Liver (tissue), 9 donors: ENCODE data around the gene C1QTNF1. TPM values are rescaled to one million over a fixed set of nuclear protein-coding genes. Genes with fewer than 3 reads are reported as not detected.

Experiments
- DNase-seq: peaks from one replicate; pipeline ENCODE4 v3.0.0-alpha.2; 2017; ENCODE audit warnings: low spot score
- H3K27ac ChIP-seq, 2 donors: one replicate each; pipeline ENCODE4 v1.7.0; 2013; ENCODE audit warnings: inconsistent platforms in 2 of 2, low read length in 2 of 2, control low read depth in 1 of 2, low read depth in 1 of 2, mild to moderate bottlenecking in 1 of 2
- H3K27me3 ChIP-seq, 4 donors: one replicate each; pipeline versions ENCODE4 v1.6.1 to v1.7.0; 2013; ENCODE audit warnings: low read length in 3 of 4, inconsistent platforms in 1 of 4, mild to moderate bottlenecking in 1 of 4, moderate library complexity in 1 of 4; ENCODE audit not compliant: control insufficient read depth in 4 of 4, insufficient read depth in 4 of 4
- H3K36me3 ChIP-seq, 4 donors: one replicate each; pipeline versions ENCODE4 v1.6.1 to v1.7.0; 2013; ENCODE audit warnings: low read length in 3 of 4, mild to moderate bottlenecking in 3 of 4, low read depth in 1 of 4, moderate library complexity in 1 of 4; ENCODE audit not compliant: control insufficient read depth in 4 of 4, insufficient read depth in 3 of 4
- H3K4me1 ChIP-seq, 4 donors: one replicate each; pipeline versions ENCODE4 v1.6.1 to v1.7.0; 2013; ENCODE audit warnings: low read length in 3 of 4, mild to moderate bottlenecking in 3 of 4, moderate library complexity in 1 of 4; ENCODE audit not compliant: control insufficient read depth in 4 of 4, insufficient read depth in 4 of 4
- H3K4me3 ChIP-seq, 3 donors: one replicate each; pipeline versions ENCODE4 v1.6.1 to v1.7.0; 2013; ENCODE audit warnings: low read length in 3 of 3, control low read depth in 1 of 3, low read depth in 1 of 3, mild to moderate bottlenecking in 1 of 3
- H3K9ac ChIP-seq, 2 donors: one replicate each; pipeline ENCODE4 v1.7.0; 2013; ENCODE audit warnings: low read length in 2 of 2, mild to moderate bottlenecking in 2 of 2, moderate library complexity in 2 of 2, control low read depth in 1 of 2, low read depth in 1 of 2
- H3K9me3 ChIP-seq, 4 donors: one replicate each; pipeline versions ENCODE4 v1.6.1 to v1.7.0; 2013; ENCODE audit warnings: low read length in 3 of 4; ENCODE audit not compliant: control insufficient read depth in 4 of 4
- EGR1 ChIP-seq, 2 donors: IDR thresholded peaks; 2 replicates each; pipeline ENCODE4 v1.6.1; 2016 to 2018; ENCODE audit warnings: antibody characterized with exemption in 2 of 2, low read depth in 2 of 2
- FOXA1 ChIP-seq: IDR thresholded peaks from 2 replicates; pipeline ENCODE4 v1.6.1; 2016; ENCODE audit warnings: antibody characterized with exemption
- FOXA2 ChIP-seq: IDR thresholded peaks from 2 replicates; pipeline ENCODE4 v1.6.1; 2016; ENCODE audit warnings: antibody characterized with exemption
- GABPA ChIP-seq, 2 donors: IDR thresholded peaks in 1 of 2; conservative IDR thresholded peaks in 1 of 2; 2 replicates each; pipeline ENCODE4 v1.6.1; 2016; ENCODE audit warnings: antibody characterized with exemption in 2 of 2, mild to moderate bottlenecking in 1 of 2, moderate library complexity in 1 of 2
- HNF4A ChIP-seq, 2 donors: conservative IDR thresholded peaks; 2 replicates each; pipeline ENCODE4 v1.6.1; 2016; ENCODE audit warnings: antibody characterized with exemption in 2 of 2, mild to moderate bottlenecking in 2 of 2
- HNF4G ChIP-seq: IDR thresholded peaks from 2 replicates; pipeline ENCODE4 v1.6.1; 2016; ENCODE audit warnings: antibody characterized with exemption
- JUND ChIP-seq, 2 donors: IDR thresholded peaks; 2 replicates each; pipeline ENCODE4 v1.6.1; 2016; ENCODE audit warnings: antibody characterized with exemption in 2 of 2
- NR2F2 ChIP-seq: IDR thresholded peaks from 2 replicates; pipeline ENCODE4 v1.6.1; 2016; ENCODE audit warnings: antibody characterized with exemption
- RAD21 ChIP-seq, 2 donors: IDR thresholded peaks; 2 replicates each; pipeline ENCODE4 v1.6.1; 2016; ENCODE audit warnings: antibody characterized with exemption in 2 of 2, mild to moderate bottlenecking in 2 of 2
- RXRA ChIP-seq, 2 donors: IDR thresholded peaks; 2 replicates each; pipeline ENCODE4 v1.6.1; 2017 to 2018; ENCODE audit warnings: antibody characterized with exemption in 2 of 2, mild to moderate bottlenecking in 1 of 2
- SP1 ChIP-seq: IDR thresholded peaks from 2 replicates; pipeline ENCODE4 v1.6.1; 2018; ENCODE audit warnings: antibody characterized with exemption, mild to moderate bottlenecking
- TAF1 ChIP-seq: conservative IDR thresholded peaks from 2 replicates; pipeline ENCODE4 v1.6.1; 2016; ENCODE audit warnings: antibody characterized with exemption, mild to moderate bottlenecking
- YY1 ChIP-seq: IDR thresholded peaks from 2 replicates; pipeline ENCODE4 v1.6.1; 2016; ENCODE audit warnings: antibody characterized with exemption, mild to moderate bottlenecking
- WGBS: extraction: QIAGEN DNeasy Blood & Tissue Kit; methylation state at CpG from one replicate; pipeline ENCODE4 v1.1.7; 2013; 5-methylcytosine and 5-hydroxymethylcytosine counted together
- polyA plus RNA-seq, 2 donors: library from polyadenylated mRNA; stranded (reverse) in 1 of 2; unstranded in 1 of 2; fragments of 200-250 nt in 1 of 2; fragments of >200 nt in 1 of 2; fragmentation: Nextera tagmentation in 1 of 2; extraction: Ambion mirVana in 1 of 2; gene quantifications; one replicate each; pipeline versions ENCODE4 v1.2.1 to v1.2.3, GENCODE V29; 2013 to 2015
- total RNA-seq, 2 donors: library from RNA; depleted of rRNA; stranded (reverse); fragments of >200 nt; gene quantifications; one replicate each; pipeline ENCODE4 v1.2.3, GENCODE V29; 2014
- TF ChIP-seq, protein P1 (sequence below): IDR thresholded peaks from 2 replicates; pipeline ENCODE4 v1.6.1; 2016; ENCODE audit warnings: antibody characterized with exemption, mild to moderate bottlenecking
- TF ChIP-seq, protein P2 (sequence below): IDR thresholded peaks from 2 replicates; pipeline ENCODE4 v1.6.1; 2016; ENCODE audit warnings: antibody characterized with exemption
- TF ChIP-seq, protein P3 (sequence below): fragments of 150-350 bp; IDR thresholded peaks from 2 replicates; pipeline ENCODE4 v1.5.1; 2017; ENCODE audit warnings: improper control_type of control experiment, low read depth, low read length; ENCODE audit not compliant: missing input control
- TF ChIP-seq, protein P4 (sequence below): IDR thresholded peaks from 2 replicates; pipeline ENCODE4 v1.6.1; 2016; ENCODE audit warnings: antibody characterized with exemption
- TF ChIP-seq, protein P5 (sequence below): IDR thresholded peaks from 2 replicates; pipeline ENCODE4 v1.6.1; 2016; ENCODE audit warnings: antibody characterized with exemption
- donor health status: healthy.
- donor health status: healthy.
- donor health status: healthy.
- donor health status: healthy.
- donor health status: healthy.

Gene C1QTNF1
- total and polyA plus RNA-seq, 4 donors, result 0.56 to 54.6 (median 16.1) TPM

DNA sequence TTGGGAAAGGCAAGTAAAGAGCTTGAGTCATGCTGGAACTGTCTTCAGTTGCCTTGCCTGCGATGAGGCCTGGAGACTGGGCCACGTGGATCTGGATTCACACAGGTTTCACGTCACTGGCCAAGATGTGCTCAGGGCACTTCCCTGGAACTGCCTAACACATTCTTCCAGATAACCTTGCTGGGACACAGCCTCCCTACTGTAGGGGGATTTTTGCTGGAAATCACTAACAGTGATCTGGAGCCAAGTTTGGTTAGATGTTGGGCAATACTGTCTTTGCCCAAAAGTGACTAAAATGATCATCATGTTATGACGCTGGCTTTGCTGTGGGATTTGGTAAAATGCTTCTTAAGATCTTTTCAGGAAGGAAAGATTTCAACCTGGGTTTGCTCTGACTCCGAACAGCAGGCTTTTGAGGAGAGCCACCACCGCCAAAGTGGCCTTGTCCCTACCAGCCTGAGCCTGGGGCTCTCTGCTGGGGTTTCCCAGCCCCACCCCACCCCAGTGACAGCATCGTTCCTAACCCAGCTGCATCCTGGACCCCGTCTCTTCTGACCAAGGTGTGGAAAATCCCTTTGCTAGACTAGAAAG lies 14.7 kb downstream of the C1QTNF1 start:
- H3K4me3 ChIP-seq, result no peak overlapping the region
- no peak overlapping the region for H3K9ac ChIP-seq
- no peak for DNase-seq
- no peaks in the 10 kb centered on the region for H3K36me3 ChIP-seq
- no peak overlapping the region for H3K27ac ChIP-seq
- no peaks in the 10 kb centered on the region for H3K4me1 ChIP-seq
- peaks cover 0 to 3% (median 0%) of the 10 kb centered on the region in 4 donors for H3K27me3 ChIP-seq
- TF ChIP-seq, protein P1, sequence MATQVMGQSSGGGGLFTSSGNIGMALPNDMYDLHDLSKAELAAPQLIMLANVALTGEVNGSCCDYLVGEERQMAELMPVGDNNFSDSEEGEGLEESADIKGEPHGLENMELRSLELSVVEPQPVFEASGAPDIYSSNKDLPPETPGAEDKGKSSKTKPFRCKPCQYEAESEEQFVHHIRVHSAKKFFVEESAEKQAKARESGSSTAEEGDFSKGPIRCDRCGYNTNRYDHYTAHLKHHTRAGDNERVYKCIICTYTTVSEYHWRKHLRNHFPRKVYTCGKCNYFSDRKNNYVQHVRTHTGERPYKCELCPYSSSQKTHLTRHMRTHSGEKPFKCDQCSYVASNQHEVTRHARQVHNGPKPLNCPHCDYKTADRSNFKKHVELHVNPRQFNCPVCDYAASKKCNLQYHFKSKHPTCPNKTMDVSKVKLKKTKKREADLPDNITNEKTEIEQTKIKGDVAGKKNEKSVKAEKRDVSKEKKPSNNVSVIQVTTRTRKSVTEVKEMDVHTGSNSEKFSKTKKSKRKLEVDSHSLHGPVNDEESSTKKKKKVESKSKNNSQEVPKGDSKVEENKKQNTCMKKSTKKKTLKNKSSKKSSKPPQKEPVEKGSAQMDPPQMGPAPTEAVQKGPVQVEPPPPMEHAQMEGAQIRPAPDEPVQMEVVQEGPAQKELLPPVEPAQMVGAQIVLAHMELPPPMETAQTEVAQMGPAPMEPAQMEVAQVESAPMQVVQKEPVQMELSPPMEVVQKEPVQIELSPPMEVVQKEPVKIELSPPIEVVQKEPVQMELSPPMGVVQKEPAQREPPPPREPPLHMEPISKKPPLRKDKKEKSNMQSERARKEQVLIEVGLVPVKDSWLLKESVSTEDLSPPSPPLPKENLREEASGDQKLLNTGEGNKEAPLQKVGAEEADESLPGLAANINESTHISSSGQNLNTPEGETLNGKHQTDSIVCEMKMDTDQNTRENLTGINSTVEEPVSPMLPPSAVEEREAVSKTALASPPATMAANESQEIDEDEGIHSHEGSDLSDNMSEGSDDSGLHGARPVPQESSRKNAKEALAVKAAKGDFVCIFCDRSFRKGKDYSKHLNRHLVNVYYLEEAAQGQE, result no peak
- TF ChIP-seq RAD21 (IDR thresholded peaks at IDR 0.05) (no peak), TAF1 (no peak), FOXA2 (no peak), EGR1 (IDR thresholded peaks at IDR 0.05; ENCODE audit: low read depth in 2 of 2) (no peak), SP1 (no peak), HNF4G (no peak), RXRA (IDR thresholded peaks at IDR 0.05) (no peak), GABPA (IDR thresholded peaks at IDR 0.05 in 1 of 2, conservative IDR thresholded peaks at IDR 0.05 in 1 of 2) (no peak), NR2F2 (no peak), HNF4A (conservative IDR thresholded peaks at IDR 0.05) (no peak), FOXA1 (no peak), YY1 (no peak), JUND (IDR thresholded peaks at IDR 0.05) (no peak)
- TF ChIP-seq, protein P2, sequence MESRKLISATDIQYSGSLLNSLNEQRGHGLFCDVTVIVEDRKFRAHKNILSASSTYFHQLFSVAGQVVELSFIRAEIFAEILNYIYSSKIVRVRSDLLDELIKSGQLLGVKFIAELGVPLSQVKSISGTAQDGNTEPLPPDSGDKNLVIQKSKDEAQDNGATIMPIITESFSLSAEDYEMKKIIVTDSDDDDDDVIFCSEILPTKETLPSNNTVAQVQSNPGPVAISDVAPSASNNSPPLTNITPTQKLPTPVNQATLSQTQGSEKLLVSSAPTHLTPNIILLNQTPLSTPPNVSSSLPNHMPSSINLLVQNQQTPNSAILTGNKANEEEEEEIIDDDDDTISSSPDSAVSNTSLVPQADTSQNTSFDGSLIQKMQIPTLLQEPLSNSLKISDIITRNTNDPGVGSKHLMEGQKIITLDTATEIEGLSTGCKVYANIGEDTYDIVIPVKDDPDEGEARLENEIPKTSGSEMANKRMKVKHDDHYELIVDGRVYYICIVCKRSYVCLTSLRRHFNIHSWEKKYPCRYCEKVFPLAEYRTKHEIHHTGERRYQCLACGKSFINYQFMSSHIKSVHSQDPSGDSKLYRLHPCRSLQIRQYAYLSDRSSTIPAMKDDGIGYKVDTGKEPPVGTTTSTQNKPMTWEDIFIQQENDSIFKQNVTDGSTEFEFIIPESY, result no peak
- TF ChIP-seq, protein P3, sequence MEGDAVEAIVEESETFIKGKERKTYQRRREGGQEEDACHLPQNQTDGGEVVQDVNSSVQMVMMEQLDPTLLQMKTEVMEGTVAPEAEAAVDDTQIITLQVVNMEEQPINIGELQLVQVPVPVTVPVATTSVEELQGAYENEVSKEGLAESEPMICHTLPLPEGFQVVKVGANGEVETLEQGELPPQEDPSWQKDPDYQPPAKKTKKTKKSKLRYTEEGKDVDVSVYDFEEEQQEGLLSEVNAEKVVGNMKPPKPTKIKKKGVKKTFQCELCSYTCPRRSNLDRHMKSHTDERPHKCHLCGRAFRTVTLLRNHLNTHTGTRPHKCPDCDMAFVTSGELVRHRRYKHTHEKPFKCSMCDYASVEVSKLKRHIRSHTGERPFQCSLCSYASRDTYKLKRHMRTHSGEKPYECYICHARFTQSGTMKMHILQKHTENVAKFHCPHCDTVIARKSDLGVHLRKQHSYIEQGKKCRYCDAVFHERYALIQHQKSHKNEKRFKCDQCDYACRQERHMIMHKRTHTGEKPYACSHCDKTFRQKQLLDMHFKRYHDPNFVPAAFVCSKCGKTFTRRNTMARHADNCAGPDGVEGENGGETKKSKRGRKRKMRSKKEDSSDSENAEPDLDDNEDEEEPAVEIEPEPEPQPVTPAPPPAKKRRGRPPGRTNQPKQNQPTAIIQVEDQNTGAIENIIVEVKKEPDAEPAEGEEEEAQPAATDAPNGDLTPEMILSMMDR, result no peak
- TF ChIP-seq, protein P4, sequence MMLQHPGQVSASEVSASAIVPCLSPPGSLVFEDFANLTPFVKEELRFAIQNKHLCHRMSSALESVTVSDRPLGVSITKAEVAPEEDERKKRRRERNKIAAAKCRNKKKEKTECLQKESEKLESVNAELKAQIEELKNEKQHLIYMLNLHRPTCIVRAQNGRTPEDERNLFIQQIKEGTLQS, result no peak
- TF ChIP-seq, protein P5, sequence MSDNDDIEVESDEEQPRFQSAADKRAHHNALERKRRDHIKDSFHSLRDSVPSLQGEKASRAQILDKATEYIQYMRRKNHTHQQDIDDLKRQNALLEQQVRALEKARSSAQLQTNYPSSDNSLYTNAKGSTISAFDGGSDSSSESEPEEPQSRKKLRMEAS, result no peak
- H3K9me3 ChIP-seq, result no peaks in the 10 kb centered on the region
- 75% methylated on average over 8 of the region's 8 CpGs for WGBS
